ENCODE data around the gene ARAP1.

ARAP1 gene

GRCh38 chr11:72760539-72761405, 8.6 kb upstream of the ARAP1 start:
- H3K36me3 ChIP-seq (ENCODE audit: control insufficient read depth, insufficient read depth, low read length), result peaks cover 2% of the 10 kb centered on the region; the same call in 1 of the 2 replicates
- no peak for TF ChIP-seq CTCF (IDR thresholded peaks at IDR 0.05; ENCODE audit: insufficient read depth, low read length, poor library complexity, severe bottlenecking)
- no peak overlapping the region for H3K4me3 ChIP-seq (replicated peaks; ENCODE audit: low read depth, low read length)
- H3K27me3 ChIP-seq (replicated peaks; ENCODE audit: control insufficient read depth, insufficient read depth, low read length), result no peaks in the 10 kb centered on the region
- DNase-seq (ENCODE audit: extremely low read depth, insufficient read length), result no peak

GRCh38 chr11:72759468-72759985, 7.3 kb upstream of the ARAP1 start:
- DNase-seq (ENCODE audit: extremely low read depth, insufficient read length), result no peak
- TF ChIP-seq CTCF (IDR thresholded peaks at IDR 0.05; ENCODE audit: insufficient read depth, low read length, poor library complexity, severe bottlenecking), result no peak

GRCh38 chr11:72758690-72759389, 6.6 kb upstream of the ARAP1 start:
- Histone ChIP-seq H3K4me3 (replicated peaks; ENCODE audit: low read depth, low read length) (no peak overlapping the region), H3K27me3 (replicated peaks; ENCODE audit: control insufficient read depth, insufficient read depth, low read length) (no peaks in the 10 kb centered on the region), H3K36me3 (ENCODE audit: control insufficient read depth, insufficient read depth, low read length) (peaks cover 2% of the 10 kb centered on the region; the same call in 1 of the 2 replicates)
- no peak for TF ChIP-seq CTCF (IDR thresholded peaks at IDR 0.05; ENCODE audit: insufficient read depth, low read length, poor library complexity, severe bottlenecking)
- DNase-seq (ENCODE audit: extremely low read depth, insufficient read length), result no peak

More at GRCh38 chr11:72759468-72759985, 7.3 kb upstream of the ARAP1 start:
- Histone ChIP-seq H3K36me3 (ENCODE audit: control insufficient read depth, insufficient read depth, low read length) (peaks cover 2% of the 10 kb centered on the region; the same call in 1 of the 2 replicates), H3K4me3 (replicated peaks; ENCODE audit: low read depth, low read length) (no peak overlapping the region), H3K27me3 (replicated peaks; ENCODE audit: control insufficient read depth, insufficient read depth, low read length) (no peaks in the 10 kb centered on the region)

- Histone ChIP-seq H3K4me3 (replicated peaks; ENCODE audit: low read depth, low read length) (no peak overlapping the region), H3K36me3 (ENCODE audit: control insufficient read depth, insufficient read depth, low read length) (peaks cover 2% of the 10 kb centered on the region; the same call in 1 of the 2 replicates), H3K27me3 (replicated peaks; ENCODE audit: control insufficient read depth, insufficient read depth, low read length) (no peaks in the 10 kb centered on the region)
- no peak for DNase-seq (ENCODE audit: extremely low read depth, insufficient read length)
- no peak for TF ChIP-seq CTCF (IDR thresholded peaks at IDR 0.05; ENCODE audit: insufficient read depth, low read length, poor library complexity, severe bottlenecking)
Observed at GRCh38 chr11:72758304-72758689, 6.1 kb upstream of the ARAP1 start.

GRCh38 chr11:72755713-72756285, 3.6 kb upstream of the ARAP1 start:
- H3K27me3 ChIP-seq (replicated peaks; ENCODE audit: control insufficient read depth, insufficient read depth, low read length), result no peaks in the 10 kb centered on the region
- H3K36me3 ChIP-seq (ENCODE audit: control insufficient read depth, insufficient read depth, low read length), result peaks cover 2% of the 10 kb centered on the region; the same call in 1 of the 2 replicates
- no peak for DNase-seq (ENCODE audit: extremely low read depth, insufficient read length)
- H3K4me3 ChIP-seq (replicated peaks; ENCODE audit: low read depth, low read length), result no peak overlapping the region
- no peak for TF ChIP-seq CTCF (IDR thresholded peaks at IDR 0.05; ENCODE audit: insufficient read depth, low read length, poor library complexity, severe bottlenecking)

All from GM06990 (cell line).